NCI-H2227 (cell line): ENCODE data around the gene CDH24.
"Not testable (repeated sequence)": the region's sequence is repeated elsewhere in the genome, so short reads cannot be mapped to it uniquely, and the experiment has no call there.

ENCODE experiments used
- DNase-seq: peaks from one replicate; lab custom pipeline; 2025; ENCODE audit not compliant: unreplicated experiment; lab: John Stamatoyannopoulos, UW

Gene CDH24

DNA sequence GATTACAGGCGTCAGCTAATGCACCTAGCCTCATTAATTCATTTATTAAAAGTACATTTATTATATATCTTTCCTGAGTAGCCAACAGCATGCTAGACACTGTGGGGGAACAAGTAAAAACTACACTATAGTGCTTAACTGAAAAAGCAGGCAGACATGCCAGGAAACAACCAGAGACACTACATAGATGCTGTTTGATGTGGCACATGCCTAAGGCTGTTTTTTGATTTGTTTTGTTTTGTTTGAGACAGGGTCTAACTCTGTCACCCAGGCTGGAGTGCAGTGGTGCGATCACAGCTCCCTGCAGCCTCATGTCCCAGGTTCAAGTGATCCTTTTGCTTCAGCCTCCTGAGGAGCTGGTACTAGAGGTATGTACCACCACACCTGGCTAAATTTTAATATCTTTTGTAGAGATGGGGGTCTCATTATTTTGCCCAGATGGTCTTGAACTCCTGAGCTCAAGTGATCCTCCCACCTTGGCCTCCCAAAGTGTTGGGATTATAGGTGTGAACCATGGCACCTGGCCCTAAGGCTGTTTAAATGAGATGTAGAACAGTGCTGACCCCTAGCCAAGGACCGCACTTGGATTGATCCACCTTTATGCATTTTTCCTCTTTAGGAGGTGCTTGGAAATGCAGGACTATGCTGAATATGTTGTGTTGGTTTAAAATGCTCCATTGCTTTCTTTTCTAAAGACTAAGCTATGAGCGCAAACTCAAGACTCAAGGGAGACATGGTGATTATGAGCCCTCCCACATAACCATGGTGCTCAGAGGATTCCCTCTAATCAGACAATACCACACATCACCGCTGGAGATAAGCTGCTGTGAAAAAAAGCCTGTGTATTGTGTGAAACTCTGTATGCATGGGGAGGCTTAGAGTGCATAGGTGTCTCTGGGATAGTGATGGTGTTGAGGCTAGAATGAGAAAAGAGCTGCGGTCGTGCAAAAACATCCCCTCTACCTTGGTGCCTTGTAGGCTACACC lies 36.9 kb downstream of the CDH24 start:
- DNase-seq, result no peak

DNA sequence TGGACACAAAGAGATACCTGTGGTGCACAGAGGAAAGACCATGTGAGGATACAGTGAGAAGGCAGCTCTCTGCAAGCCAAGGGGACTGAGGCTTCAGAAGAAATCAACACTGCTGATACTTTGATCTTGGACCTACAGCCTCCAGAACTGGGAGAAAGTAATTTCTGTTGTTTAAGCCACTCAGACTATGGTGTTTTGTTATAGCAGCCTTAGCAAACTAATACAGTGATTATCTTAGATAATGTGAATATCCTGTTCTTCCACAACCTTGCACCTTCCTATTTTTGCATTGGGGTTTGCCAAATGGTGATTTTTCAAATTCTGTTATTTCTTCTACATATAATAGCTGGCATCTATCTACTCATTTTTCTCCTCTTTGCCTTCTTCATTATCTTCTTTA lies 39.2 kb downstream of the CDH24 start:
- DNase-seq, result no peak

DNA sequence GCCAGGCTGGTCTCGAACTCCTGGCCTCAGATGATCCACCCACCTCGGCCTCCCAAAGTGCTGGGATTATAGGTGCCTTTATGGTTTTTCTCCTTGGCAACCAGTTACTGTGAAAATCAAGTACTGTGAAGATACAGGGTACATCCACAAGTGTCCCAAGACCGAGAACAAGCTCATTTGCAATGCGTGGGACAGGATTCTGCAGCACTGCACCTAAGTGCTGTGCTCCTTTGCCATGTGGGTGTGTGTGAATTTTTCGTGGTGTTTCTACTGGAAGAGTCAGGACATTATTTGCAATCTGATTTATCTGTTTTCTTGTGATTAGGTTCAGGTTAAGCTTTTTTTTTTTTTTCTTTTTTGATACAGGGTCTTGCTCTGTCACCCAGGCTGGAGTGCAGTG lies 40.2 kb downstream of the CDH24 start:
- DNase-seq, result no peak

DNA sequence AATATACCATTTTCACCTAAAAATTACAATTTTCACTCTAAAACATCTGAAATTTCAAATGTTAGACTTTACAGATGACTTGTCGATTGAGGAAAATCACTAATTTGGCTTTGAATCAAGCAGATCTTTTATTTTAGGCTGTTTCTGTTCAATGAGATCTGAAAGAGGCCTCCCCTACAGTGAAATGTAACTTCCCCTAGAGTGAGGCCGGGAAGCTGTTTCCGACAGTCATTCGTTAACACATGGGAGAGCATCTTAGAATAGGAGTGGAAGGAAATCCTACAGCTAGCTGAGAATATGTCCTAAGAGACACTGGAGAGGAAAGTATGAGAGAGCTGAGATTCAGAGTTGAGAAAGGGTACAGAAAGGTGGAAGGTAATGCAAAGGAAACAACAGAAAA lies 41.7 kb downstream of the CDH24 start:
- no peak for DNase-seq

DNA sequence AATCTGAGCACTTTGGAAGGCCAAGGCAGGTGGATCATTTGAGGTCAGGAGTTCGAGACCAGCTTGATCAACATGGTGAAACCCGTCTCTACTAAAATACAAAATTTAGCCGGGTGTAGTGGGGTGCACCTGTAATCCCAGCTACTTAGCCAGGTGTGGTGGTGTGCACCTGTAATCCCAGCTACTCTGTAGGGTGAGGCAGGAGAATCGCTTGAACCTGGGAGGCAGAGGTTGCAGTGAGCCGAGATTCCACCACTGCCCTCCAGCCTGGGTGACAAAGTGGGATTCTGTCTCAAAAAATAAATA lies 43.6 kb downstream of the CDH24 start:
- DNase-seq, result not testable (repeated sequence)

DNA sequence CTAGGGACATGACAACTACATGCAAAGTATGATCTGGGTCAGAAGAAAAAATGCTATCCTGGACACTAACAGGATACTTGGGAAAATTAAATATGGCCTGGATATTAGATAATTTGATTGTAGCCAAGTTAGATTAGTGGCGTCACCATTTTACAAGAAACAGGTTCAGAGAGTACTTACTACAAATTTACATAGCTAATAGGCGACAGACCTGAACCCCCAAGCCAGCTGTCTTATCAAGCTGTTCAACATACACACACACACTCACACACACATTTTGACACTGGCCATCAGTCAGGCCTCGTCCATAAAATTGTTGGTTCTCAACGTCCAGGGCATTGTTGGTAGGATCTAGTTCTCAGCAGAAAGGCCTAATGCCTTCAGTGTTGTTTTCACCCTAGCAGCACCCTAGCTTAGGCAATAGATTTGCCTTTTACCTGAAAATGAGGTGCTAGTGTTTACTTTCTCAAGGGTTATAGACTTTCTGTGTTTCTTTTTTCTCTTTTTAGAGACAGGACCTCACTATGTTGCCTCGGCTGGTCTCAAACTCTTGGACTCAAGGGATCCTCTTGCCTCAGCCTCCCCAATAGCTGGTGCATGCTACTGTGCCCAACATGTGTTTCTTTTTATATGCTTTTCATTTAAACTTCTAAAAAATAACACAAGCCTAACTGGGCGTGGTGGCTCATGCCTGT lies 44.1 kb downstream of the CDH24 start:
- DNase-seq, result no peak

DNA sequence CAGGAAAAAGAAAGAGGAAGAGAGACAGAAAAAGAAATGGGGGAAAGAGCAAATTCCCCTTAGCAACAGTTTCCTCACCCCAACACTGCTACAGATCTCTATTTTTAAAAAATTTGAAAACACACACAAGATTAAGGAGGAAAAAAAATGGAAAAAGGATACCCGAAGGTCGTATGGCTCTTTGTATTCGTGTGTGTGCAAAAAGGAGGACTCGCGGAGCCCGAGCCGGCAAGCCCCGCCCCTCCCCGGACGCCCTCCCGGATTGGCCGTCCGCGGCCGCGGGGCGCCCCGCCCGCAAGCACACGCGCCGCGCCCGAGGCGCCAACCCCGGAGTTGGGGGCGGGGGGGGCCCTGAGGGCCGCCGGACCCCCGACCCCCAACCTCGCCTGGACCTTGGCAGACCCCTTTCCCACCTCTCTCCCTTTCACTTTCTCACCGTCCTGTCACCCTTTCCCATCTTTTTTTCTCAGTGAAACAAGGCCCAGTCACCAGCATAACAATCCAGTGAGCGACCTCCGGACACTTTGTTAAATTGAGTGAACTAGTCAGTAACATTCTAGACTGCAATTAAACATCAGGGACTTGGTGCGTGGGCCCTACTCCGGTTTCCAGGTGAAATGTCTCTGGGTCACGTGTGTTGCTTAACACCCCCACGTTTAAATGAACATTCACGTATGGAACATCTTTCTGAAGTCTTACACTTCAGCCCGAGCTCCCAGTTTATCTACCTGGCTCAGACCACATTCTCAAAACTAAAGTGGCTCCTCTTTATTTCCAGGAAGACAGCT lies 47.2 kb downstream of the CDH24 start, which contains the start of gene C14orf93:
TSS of gene C14orf93 (minus strand) at position 205 of the 788 bp plus-strand sequence. CDS start 11,120 bp downstream, outside the sequence.
- peak; percentile 80 for DNase-seq

DNA sequence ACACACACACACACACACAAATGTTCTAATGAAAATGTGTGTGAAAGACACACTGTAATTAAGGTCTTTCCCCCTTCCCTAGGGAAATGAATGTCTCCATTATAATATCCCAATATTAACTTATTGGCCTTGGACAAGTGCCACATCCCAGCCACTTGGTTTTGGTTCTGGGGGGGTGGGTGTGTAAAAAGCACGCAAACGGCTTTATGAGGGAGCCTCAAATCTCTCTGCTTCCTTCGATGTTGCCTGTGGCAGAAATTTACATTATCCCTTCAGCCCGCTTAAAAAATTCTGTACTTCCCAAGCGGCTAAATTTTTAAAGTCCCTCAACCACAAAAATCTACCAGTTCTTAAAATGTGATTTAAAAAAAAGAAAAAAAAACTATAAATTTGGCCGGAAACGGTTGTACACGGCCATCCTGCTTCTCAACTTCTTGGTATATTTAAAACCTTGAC lies 47.8 kb downstream of the CDH24 start:
- DNase-seq, result no peak

DNA sequence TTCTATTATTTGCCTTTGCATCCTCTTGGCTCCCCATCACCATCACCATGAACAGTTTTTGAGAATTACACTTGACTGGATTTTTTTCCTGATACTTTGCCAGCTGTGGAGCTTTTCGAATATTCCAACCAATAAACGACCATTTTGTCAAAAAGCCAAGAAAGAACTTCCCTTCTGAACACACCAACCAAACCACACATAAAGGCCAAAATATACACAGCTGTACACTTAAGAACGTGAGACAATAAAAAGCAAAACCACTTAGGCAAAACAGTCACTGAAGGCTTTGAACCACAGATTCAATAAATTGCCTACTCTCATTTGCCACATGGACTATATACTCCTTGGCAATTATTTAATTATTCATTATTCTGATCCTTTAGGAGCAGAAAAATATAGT lies 48.5 kb downstream of the CDH24 start:
- no peak for DNase-seq

DNA sequence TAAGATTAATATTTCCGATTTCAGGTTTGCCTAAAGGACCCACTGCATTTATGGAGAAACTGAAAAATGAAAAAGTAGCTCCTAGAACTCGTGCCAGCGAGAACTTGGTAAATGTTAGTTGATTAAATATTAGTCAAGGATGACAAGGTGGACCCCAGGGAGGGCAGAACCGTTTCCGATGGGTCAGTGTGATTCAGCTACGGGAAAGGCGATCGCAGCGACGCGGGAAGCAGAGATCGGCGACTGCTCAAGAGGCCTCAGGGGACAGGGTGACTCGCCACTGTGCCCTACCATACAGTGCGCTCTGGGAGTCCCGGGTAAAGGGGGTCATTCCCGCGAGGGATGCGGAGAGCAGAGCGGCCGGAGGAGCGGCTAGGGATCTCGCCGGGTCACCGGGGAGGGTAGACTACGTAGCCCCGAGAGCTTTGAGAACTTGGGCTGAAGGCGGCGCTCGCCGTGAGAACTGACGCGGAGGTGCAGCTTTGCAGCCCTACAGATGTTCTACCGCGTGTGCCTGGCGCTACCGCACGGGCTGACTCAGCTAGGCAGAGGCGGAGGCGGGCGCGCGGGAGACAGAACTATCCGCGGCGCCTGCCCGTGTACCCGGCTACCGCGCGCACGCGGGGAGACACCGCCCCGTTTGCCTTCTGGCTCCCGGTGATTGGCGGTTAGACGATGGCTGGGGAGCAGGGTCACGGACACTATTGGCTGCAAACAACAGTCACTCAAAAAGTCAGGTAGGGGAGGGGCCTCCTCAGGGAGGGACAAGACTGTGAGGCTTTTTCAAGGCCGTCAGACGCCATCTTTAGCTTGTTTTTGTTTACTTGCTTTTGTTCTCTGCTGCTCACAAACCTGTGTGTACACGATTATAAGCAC lies 50.5 kb downstream of the CDH24 start:
- DNase-seq, result peak; percentile 98

DNA sequence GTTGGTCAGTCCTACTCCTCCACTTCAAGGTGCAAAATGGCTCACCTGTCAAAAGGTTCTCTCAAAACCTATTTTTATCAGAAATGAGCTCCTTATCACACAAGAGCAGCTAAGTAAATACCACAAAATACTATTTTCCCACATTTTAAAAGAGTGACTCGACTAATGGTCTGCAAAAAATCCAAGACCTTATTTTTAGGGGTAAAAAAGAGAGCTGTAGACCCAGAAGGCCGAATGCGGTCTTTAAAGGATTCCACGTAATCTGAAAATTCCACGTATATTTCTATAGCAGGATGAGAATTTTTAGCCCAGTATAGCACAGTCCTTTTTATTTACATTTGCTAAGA lies 51.2 kb downstream of the CDH24 start:
- DNase-seq, result no peak

DNA sequence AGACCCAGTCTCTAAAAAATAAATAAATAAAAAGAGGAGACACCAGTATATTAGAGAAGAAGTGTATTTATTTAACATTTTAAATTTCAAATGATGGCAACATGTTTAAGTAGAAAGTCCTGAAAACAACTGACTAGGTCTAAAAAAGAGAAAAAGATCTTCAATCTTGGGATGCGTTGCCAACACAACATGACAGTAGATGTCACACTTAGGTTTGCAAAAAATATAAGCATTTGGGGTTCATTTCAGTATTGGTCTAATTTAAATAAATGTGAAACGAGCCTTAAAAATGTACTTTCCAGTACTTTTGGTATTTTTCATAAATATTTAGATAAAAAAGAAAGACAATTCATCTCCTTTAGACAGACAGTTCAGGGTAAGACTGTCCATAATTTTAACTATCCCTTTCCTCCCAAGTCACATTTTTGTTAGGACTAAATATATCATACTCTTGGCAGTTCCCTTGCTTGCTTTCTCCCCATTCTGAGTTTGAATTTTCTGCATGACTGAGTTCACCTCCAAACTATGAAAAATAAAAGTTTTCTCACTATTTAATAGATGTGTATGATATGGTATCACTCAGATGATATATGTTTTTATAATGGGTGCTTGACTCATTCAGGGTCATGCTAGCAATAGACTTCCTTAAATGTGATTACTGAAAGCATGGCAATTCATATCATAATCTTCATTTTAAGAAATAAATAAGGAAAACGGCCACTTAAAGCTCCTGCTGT lies 51.7 kb downstream of the CDH24 start:
- no peak for DNase-seq

DNA sequence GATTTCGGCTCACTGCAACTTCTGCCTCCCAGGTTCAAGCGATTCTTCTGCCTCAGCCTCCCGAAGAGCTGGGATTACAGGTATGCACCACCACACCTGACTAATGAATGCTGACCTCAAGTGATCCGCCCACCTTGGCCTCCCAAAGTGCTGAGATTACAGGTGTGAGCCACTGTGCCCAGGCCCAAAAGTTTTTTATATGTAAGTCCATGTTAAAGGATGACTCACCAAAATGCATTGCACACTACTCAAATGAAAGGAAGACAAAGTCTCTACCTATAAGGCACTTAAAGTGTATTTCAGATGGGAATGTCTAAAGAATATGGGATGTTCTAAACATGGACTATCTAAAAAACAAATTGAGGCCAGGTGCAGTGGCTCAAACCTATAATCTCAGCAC lies 53.0 kb downstream of the CDH24 start:
- DNase-seq, result not testable (repeated sequence)

DNA sequence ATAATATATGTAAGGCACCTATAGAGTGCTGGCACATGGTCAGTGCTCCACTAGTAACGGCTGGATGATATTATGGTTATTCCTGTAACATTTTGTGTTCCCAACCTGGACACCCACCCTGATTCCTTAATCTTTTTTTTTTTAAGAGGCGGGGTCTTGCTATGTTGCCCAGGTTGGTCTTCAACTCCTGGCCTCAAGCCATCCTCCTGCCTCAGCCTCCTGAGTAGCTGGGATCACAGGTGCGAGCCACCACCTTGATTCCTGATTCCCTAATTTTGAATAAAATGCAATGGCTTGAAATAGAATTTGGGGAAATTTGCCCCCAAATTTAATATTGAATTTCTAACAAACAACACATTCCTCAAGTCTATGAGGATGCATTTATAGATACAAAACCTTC lies 54.7 kb downstream of the CDH24 start:
- DNase-seq, result no peak

DNA sequence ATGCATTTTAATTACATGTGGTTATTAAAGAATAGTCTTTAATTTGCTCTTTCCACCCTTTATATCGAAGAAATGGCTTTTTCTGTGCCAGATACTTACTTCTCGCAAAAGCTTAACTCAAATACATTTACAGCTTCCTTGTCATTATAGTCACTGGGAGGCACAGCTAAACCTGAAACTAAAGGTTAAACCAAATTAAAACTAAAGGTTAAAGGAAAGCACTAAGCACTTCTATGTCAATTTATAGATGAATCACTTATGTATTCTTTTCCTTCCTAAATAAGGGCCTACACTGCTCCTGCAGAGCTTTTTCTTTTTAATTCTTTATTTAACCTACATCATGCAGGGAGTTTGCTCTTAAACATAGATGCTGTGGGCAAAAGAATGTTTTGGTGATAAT lies 56.5 kb downstream of the CDH24 start:
- no peak for DNase-seq

DNA sequence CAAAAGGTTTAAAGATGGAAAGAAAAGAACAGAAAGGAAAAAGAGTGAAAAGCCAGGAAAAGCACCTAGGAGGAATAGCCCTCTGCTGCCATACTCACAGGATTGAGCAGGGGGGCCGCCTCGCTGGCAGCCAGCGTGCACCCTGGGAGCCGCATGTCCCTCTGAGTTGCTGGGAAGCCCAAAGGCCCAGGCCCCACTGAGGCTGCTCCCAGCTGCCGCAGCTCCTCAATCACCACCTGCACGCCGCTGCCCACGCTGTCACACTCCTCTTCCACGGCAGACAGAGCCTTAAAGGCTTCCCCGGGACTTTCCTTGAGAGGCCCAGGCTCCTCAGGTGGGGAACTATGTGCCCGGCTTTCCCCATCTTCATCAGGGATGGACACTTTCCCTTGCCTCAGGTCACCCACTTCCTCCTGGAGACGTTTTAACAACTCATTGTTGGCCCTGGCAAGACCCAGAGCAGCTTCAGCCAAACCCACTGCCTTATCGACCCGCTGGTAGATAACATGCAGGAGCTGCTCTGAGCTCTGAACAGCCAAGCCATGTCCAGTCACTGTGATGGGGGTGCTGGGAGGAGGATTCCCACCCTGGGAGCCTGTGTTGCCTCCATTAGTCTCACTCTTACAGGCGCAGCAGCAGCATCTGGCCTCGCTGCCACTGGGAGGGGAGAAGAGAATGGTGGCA lies 58.8 kb downstream of the CDH24 start:
- no peak for DNase-seq

DNA sequence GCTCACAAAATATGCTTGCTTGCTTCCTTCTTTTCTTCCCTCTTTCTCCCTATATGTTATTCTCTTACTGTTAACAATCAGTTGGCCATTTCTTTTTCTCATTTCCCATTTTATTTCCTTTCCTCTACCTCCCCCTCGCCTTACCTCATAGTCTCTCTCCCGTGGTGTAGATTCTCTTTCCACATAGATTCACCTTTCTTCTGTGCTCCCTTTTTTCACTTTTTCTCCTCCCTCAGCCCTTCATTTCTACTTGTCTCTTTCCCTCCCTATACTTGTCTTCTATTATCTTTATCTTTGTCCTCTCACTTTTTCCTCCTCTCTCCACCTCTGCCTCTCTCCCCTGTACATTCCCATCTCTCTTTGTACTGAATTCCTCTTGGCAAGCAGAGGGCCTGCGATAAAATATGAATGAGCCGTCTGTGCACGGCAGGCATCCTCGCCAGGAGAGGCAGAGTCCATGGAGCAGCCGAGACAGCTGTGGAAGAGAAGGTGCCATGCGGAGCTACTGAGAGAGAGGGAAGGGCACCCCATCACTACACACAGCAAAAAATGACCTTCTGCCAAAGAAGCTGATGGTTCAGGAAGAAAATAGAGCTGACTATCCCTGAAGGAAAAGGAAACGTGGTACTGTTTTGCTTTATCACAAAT lies 59.5 kb downstream of the CDH24 start:
- DNase-seq, result no peak
